Measurements from ENCODE around the gene TUBGCP6. TPM values are rescaled to one million over a fixed set of nuclear protein-coding genes. Genes with fewer than 3 reads are reported as not detected.

Gene TUBGCP6
- total RNA-seq, 2 donors from 2014 or later = 56.3 to 117 TPM

GRCh38 chr22:50167689-50168489 lies 76.9 kb downstream of the TUBGCP6 start:
- Histone ChIP-seq H3K27ac (no peak overlapping the region), H3K4me3 (no peak overlapping the region), H3K27me3 (replicated peaks; ENCODE audit: insufficient read depth) (no peaks in the 10 kb centered on the region), H3K4me1 (replicated peaks) (no peaks in the 10 kb centered on the region), H3K9me3 (no peaks in the 10 kb centered on the region), H3K36me3 (no peaks in the 10 kb centered on the region)
- intact Hi-C loops (cut with DNase I) = no loop called here
- TF ChIP-seq POLR2AphosphoS5 (IDR thresholded peaks at IDR 0.05) = no peak
- TF ChIP-seq POLR2A (IDR thresholded peaks at IDR 0.05) = no peak
- TF ChIP-seq CTCF (IDR thresholded peaks at IDR 0.05) = no peak
- WGBS = 65% methylated on average over 11 of the region's 11 CpGs
- no peak for DNase-seq (ENCODE audit: low spot score)

Other genes with a start within 250 kb of the TUBGCP6 start
- under 1 TPM in 1 of 2 donors, not detected in 1; 0.68 TPM for gene IL17REL, start 232.3 kb downstream of the TUBGCP6 start, total RNA-seq
- gene TTLL8, start 186.7 kb downstream of the TUBGCP6 start, total RNA-seq = under 1 TPM in 1 of 2 donors, not detected in 1; 0.74 TPM
- gene MLC1, start 159.6 kb downstream of the TUBGCP6 start, total RNA-seq = 1 to 10 TPM in 1 of 2 donors, under 1 TPM in 1; 0.68 to 1.1 TPM
- gene MOV10L1, start 155.0 kb downstream of the TUBGCP6 start, total RNA-seq = 10 to 100 TPM in 1 of 2 donors, under 1 TPM in 1; 0.36 to 18.9 TPM
- 1 to 10 TPM; 7.5 to 9.5 TPM for gene PANX2, start 74.3 kb downstream of the TUBGCP6 start, total RNA-seq
- 10 to 100 TPM; 39.1 to 43.1 TPM for gene TRABD, start 59.1 kb downstream of the TUBGCP6 start, total RNA-seq
- 10 to 100 TPM; 51.8 to 58.5 TPM for gene SELENOO, start 44.0 kb downstream of the TUBGCP6 start, total RNA-seq
- 10 to 100 TPM; 36.9 to 41.3 TPM for gene HDAC10, start 6.2 kb upstream of the TUBGCP6 start, total RNA-seq
- 10 to 100 TPM in 1 of 2 donors, 1 to 10 TPM in 1; 8.4 to 18.0 TPM for gene MAPK12, start 16.7 kb upstream of the TUBGCP6 start, total RNA-seq
- 10 to 100 TPM; 11.4 to 14.1 TPM for gene MAPK11, start 25.4 kb upstream of the TUBGCP6 start, total RNA-seq
- 100 to 1,000 TPM; 259 to 309 TPM for gene PLXNB2, start 62.6 kb upstream of the TUBGCP6 start, total RNA-seq
- gene DENND6B, start 82.0 kb upstream of the TUBGCP6 start, total RNA-seq = 10 to 100 TPM in 1 of 2 donors, 1 to 10 TPM in 1; 9.6 to 19.6 TPM
- 100 to 1,000 TPM in 1 of 2 donors, 10 to 100 TPM in 1; 80.6 to 107 TPM for gene PPP6R2, start 98.3 kb upstream of the TUBGCP6 start, total RNA-seq
- gene SBF1, start 230.0 kb upstream of the TUBGCP6 start, total RNA-seq = 100 to 1,000 TPM in 1 of 2 donors, 10 to 100 TPM in 1; 44.9 to 144 TPM
- 1 to 10 TPM; 7.3 to 7.9 TPM for gene ADM2, start 236.5 kb upstream of the TUBGCP6 start, total RNA-seq
- gene MIOX, start 241.8 kb upstream of the TUBGCP6 start, total RNA-seq = not detected

Data from prostate gland (tissue), 2 donors.